GM19397 (cell line): ENCODE data around the gene COQ4.
"Not testable (repeated sequence)": the region's sequence is repeated elsewhere in the genome, so short reads cannot be mapped to it uniquely, and the experiment has no call there.

Experiments
- ATAC-seq: cut with Tn5 transposase; IDR thresholded peaks from one replicate; pipeline ENCODE4 v1.9.1; 2021; ENCODE audit warnings: mild to moderate bottlenecking, moderate library complexity; ENCODE audit not compliant: unreplicated experiment

Gene COQ4

GRCh38 chr9:128322404-128323211 lies at the start of gene COQ4, which contains the start of gene TRUB2:
Gene COQ4 (plus strand): TSS chr9:128322839. CDS start chr9:128322859, 20 bp downstream.
Gene TRUB2 (minus strand): TSS chr9:128322447. CDS start chr9:128322408, 39 bp downstream.
- ATAC-seq = peak; percentile 80

DNA sequence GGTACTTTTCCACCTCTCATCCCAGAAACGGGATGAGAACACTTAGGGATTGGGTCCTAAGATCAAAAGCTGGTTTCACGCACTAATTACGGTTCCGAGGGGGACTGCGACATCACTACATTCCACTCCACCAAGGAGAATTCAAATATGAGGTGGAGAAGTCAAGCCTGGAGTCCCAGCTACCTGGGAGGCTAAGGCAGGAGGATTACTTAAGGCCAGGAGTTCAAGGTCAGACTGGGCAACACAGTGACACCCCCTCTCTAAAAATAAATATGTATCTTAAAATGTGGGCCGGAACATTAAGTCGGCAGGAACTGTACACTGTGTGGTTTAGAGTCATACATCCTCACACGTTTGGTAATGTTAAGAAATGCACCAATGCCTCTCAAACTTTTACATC lies 48.4 kb upstream of the COQ4 start:
- no peak for ATAC-seq

- peak; percentile 42 for ATAC-seq
Observed at GRCh38 chr9:128275198-128276007, 47.2 kb upstream of the COQ4 start, which contains the start of gene GOLGA2. Gene GOLGA2 (minus strand): TSS chr9:128276007. CDS start chr9:128275976, 31 bp downstream.

DNA sequence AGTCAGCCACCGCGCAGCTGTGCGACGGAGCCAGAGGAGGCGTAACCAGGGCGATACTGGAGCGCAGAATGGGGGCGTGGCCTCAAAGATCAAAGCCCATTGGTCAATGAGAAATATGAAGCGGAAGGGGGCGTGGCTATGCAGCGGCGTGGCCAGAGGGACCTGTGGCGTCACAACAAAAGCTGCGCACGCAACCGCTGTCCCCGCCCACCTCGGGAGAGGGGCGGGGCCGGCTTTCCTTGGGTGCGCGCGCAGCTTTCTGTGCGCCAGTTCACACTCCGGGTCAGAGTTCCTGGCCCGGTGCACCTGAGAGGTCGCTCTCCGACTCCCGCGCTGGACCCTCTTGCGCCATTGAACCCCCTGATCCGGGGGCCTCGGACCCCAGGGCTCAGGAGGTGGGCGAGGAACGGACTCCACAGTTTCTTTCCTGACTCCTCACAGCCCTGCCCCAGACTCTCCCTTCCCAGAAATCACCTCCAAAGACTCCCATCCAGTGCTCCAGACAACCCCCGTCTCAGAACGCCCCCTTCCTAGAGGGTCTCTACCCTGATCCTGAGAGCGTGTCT lies 46.5 kb upstream of the COQ4 start, which contains the start of gene SWI5:
Gene SWI5, plus strand, starts transcription at position 269 of the 566 bp plus-strand sequence.
- ATAC-seq = peak; percentile 94

- ATAC-seq = no peak
Observed at GRCh38 chr9:128276574-128277270, 45.9 kb upstream of the COQ4 start.

DNA sequence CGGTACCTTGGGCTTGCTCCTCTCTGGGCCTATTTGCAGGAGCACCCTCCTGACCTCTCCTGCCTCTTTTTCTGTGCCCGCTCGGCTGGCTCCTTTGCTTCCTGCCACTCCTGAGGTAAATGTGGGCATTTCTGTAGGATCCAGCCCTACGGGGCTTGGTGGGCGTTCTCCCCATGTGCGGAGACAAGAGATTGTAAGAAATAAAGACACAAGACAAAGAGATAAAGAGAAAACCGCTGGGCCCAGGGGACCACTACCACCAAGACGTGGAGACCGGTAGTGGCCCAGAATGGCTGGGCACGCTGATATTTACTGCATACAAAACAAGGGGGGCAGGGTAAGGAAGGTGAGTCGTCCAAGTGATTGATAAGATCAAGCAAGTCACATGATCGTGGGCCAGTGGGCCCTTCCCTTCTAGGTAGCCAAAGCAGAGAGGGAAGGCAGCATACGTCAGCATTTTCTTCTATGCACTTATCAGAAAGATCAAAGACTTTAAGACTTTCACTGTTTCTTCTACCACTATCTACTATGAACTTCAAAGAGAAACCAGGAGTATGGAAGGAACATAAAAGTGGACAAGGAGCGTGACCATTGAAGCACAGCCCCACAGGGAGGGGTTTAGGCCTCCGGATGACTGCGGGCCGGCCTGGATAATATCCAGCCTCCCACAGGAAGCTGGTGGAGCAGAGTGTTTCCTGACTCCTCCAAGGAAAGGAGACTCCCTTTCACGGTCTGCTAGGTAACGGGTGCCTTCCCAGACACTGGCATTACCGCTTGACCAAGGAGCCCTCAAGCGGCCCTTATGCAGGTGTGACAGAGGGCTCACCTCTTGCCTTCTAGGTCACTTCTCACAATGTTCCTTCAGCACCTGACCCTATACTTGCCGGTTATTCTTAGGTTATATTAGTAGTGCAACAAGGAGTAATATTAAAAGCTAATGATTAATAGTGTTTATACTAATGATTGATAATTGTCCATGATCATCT lies 43.3 kb upstream of the COQ4 start:
- not testable (repeated sequence) for ATAC-seq

- no peak for ATAC-seq
Observed at GRCh38 chr9:128280084-128280622, 42.5 kb upstream of the COQ4 start.

DNA sequence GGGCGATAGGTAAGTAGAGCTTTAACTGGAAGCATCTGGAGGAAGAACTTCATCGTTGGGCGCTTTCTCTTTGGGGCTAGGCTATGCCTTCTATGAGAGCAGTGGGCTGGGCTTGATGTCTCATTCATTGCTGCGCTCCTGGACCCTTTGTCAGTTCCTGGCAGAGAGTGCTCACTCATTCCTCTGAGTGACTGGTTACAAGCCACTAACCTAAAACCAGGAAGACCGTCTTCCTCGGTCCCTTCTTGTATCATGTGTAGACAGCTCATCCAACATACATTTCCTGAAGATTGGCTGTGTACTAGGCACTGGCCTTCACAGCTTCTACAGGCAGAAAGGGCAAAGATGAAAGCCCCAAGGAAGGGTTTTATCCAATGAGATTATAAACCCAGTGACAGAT lies 40.1 kb upstream of the COQ4 start:
- no peak for ATAC-seq

GRCh38 chr9:128285033-128285784 lies 37.4 kb upstream of the COQ4 start:
- ATAC-seq = no peak

- ATAC-seq = no peak
Observed at GRCh38 chr9:128286440-128286839, 36.2 kb upstream of the COQ4 start.

- no peak for ATAC-seq
Observed at GRCh38 chr9:128288273-128289004, 34.2 kb upstream of the COQ4 start.

GRCh38 chr9:128292009-128292408 lies 30.6 kb upstream of the COQ4 start:
- ATAC-seq = no peak

DNA sequence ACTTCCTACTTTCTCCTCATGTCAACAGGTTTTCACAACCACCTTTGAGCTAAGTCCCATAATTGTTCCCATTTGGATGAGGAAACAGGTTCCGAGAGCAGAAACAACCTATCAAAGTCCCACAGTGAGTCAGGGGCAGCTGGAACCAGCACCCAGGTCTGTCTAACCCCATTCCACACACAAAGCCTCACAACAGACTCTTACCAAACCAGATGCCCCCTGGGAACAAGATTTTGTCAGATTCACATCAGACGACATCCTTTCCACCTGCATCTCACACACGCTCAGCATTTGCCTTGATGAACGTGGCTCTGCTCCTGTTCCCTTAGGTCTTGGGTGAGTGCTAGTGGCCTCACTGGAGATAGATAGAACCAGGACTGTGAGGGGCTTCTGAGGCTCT lies 29.5 kb upstream of the COQ4 start:
- no peak for ATAC-seq

DNA sequence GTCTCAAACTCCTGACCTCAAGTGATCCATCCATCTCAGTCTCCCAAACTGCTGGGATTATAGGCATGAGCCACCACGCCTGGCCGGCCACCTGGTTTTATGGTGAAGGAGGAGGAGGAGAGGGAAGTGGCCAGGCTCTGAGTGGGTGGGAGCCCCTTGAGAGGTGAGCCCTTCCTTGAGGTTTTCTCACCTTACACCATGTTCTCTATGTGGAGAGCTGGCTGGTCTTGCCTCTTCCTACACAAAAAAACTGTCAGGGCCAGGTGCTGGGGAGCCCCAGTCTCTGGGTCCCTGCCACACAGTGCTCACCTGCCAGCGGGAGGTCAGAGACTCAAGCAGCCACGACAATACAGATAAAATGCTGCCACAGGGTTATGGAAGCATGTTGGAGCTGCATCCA lies 28.5 kb upstream of the COQ4 start:
- no peak for ATAC-seq

DNA sequence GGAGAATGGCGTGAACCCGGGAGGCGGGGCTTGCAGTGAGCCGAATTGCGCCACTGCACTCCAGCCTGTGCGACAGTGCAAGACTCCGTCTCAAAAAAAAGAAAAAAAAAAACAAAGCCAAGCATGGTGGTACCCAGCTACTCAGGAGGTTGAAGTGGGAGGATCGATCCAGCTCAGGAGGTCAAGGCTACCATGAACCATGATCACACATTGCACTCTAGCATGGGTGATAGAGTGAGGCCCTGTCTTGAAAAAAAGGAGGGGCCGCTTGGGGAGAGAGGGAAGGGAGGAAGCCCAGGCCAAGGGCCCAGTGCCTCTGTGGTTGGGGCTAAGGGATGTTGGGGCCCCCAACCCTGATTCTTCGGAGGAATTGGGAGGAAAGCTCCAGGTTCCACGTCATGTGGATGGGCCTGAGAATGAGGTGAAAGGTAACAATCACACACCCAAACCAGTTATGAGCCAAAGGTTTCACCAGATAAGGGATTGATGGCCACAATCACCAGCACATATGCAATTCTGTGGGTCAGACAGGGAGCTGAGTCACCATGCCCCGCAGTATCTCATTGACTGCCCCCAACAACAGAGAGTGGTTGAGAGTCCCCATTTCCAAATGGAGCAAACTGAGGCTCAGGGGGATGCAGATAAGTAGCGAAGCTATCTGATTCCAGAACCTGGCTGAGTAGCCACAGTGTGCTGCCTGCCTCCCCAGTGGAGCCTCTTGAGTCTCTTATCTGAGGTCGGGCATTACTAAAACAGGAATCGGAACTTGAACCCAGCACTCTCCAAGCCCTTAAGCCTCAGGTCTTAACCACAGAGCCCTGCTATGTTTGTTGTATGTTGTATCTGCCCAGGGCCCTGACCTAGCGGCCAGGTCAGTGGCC lies 26.1 kb upstream of the COQ4 start:
- ATAC-seq = no peak

- no peak for ATAC-seq
Observed at GRCh38 chr9:128297221-128297773, 25.3 kb upstream of the COQ4 start.
